Body of pancreas (tissue), 4 donors: ENCODE data around the gene ERBB4.

Experiments used
- CTCF ChIP-seq, 7 experiments: fragments of 450-650 bp in 4 of 7; fragments of 200-600 bp in 3 of 7; sonication (generic) in 3 of 7; IDR thresholded peaks; one replicate each; pipeline ENCODE4 v1.5.1; 2016 to 2019; ENCODE audit warnings: antibody characterized with exemption in 7 of 7
- POLR2A ChIP-seq, 3 donors: fragments of 450-650 bp; IDR thresholded peaks; one replicate each; pipeline ENCODE4 v1.6.1; 2016; ENCODE audit warnings: antibody characterized with exemption in 3 of 3, mild to moderate bottlenecking in 2 of 3

GRCh38 chr2:211948932-211949331 lies 589.7 kb downstream of the ERBB4 start:
- TF ChIP-seq POLR2A (IDR thresholded peaks at IDR 0.05): no peak
- TF ChIP-seq CTCF (IDR thresholded peaks at IDR 0.05): no peak
